Parathyroid adenoma (tissue), 2 donors: Measurements from ENCODE around the gene TNKS1BP1.
A peak's percentile ranks its signal among the peaks of the same experiment; 100 is the strongest.

Experiments
- H2AFZ ChIP-seq: fragments of 300-600 bp; sonication (generic); one replicate; pipeline ENCODE4 v1.7.0; 2017; ENCODE audit warnings: antibody characterized with exemption, mild to moderate bottlenecking
- H3K27ac ChIP-seq: fragments of 300-600 bp; sonication (generic); one replicate; pipeline ENCODE4 v1.7.0; 2017
- H3K27me3 ChIP-seq: fragments of 300-600 bp; sonication (generic); one replicate; pipeline ENCODE4 v1.7.0; 2017; ENCODE audit warnings: low read length; ENCODE audit not compliant: control insufficient read depth, insufficient read depth
- H3K36me3 ChIP-seq: fragments of 300-600 bp; sonication (generic); one replicate; pipeline ENCODE4 v1.7.0; 2017; ENCODE audit warnings: low read length; ENCODE audit not compliant: control insufficient read depth, insufficient read depth
- H3K4me1 ChIP-seq: fragments of 300-600 bp; sonication (generic); one replicate; pipeline ENCODE4 v1.7.0; 2017; ENCODE audit warnings: control low read depth
- H3K4me2 ChIP-seq: fragments of 300-600 bp; sonication (generic); one replicate; pipeline ENCODE4 v1.7.0; 2017; ENCODE audit warnings: low read length
- H3K4me3 ChIP-seq: fragments of 300-600 bp; sonication (generic); one replicate; pipeline ENCODE4 v1.7.0; 2017; ENCODE audit warnings: low read depth, low read length
- H3K79me2 ChIP-seq: fragments of 300-600 bp; sonication (generic); one replicate; pipeline ENCODE4 v1.7.0; 2017; ENCODE audit warnings: control low read depth
- H3K9ac ChIP-seq: fragments of 300-600 bp; sonication (generic); one replicate; pipeline ENCODE4 v1.7.0; 2017; ENCODE audit warnings: mild to moderate bottlenecking
- H3K9me3 ChIP-seq: fragments of 300-600 bp; sonication (generic); one replicate; pipeline ENCODE4 v1.7.0; 2017; ENCODE audit warnings: low read length; ENCODE audit not compliant: control insufficient read depth
- CTCF ChIP-seq: fragments of 300-600 bp; sonication (generic); IDR thresholded peaks from one replicate; pipeline ENCODE4 v1.7.0; 2017; ENCODE audit warnings: antibody characterized with exemption, mild to moderate bottlenecking
- donor health status: primary hyperparathyroidism.

Gene TNKS1BP1

GRCh38 chr11:57294225-57295131 lies 30.3 kb downstream of the TNKS1BP1 start:
- Histone ChIP-seq H3K27me3 (no peaks in the 10 kb centered on the region), H2AFZ (no peak overlapping the region), H3K79me2 (no peaks in the 10 kb centered on the region), H3K4me1 (no peaks in the 10 kb centered on the region), H3K36me3 (no peaks in the 10 kb centered on the region), H3K9ac (no peak overlapping the region), H3K27ac (no peak overlapping the region), H3K9me3 (no peaks in the 10 kb centered on the region), H3K4me2 (no peak overlapping the region), H3K4me3 (no peak overlapping the region)
- no peak for TF ChIP-seq CTCF

- H3K9ac ChIP-seq: no peak overlapping the region
- H3K27ac ChIP-seq: no peak overlapping the region
- no peak overlapping the region for H2AFZ ChIP-seq
- H3K36me3 ChIP-seq: no peaks in the 10 kb centered on the region
- no peaks in the 10 kb centered on the region for H3K9me3 ChIP-seq
- TF ChIP-seq CTCF: no peak
- no peak overlapping the region for H3K4me3 ChIP-seq
- no peaks in the 10 kb centered on the region for H3K79me2 ChIP-seq
- H3K4me2 ChIP-seq: no peak overlapping the region
- H3K4me1 ChIP-seq: peaks cover under 1% of the 10 kb centered on the region
- no peaks in the 10 kb centered on the region for H3K27me3 ChIP-seq
These were observed 34.5 kb downstream of the TNKS1BP1 start for GRCh38 chr11:57290288-57290687.

GRCh38 chr11:57288771-57289579 lies 35.8 kb downstream of the TNKS1BP1 start:
- Histone ChIP-seq H3K27me3 (no peaks in the 10 kb centered on the region), H3K9me3 (no peaks in the 10 kb centered on the region), H2AFZ (peak overlapping the region; percentile 81), H3K79me2 (no peaks in the 10 kb centered on the region), H3K4me2 (no peak overlapping the region), H3K4me1 (peaks cover 9% of the 10 kb centered on the region), H3K27ac (peak overlapping the region; percentile 56), H3K4me3 (no peak overlapping the region), H3K9ac (no peak overlapping the region), H3K36me3 (no peaks in the 10 kb centered on the region)
- no peak for TF ChIP-seq CTCF

GRCh38 chr11:57287884-57288283 lies 36.9 kb downstream of the TNKS1BP1 start:
- Histone ChIP-seq H3K27ac (no peak overlapping the region), H3K9me3 (no peaks in the 10 kb centered on the region), H3K27me3 (no peaks in the 10 kb centered on the region), H2AFZ (no peak overlapping the region), H3K4me1 (peaks cover 11% of the 10 kb centered on the region), H3K36me3 (no peaks in the 10 kb centered on the region), H3K4me3 (no peak overlapping the region), H3K9ac (no peak overlapping the region), H3K4me2 (no peak overlapping the region), H3K79me2 (no peaks in the 10 kb centered on the region)
- TF ChIP-seq CTCF: no peak
